HepG2 (cell line): ENCODE results near the gene IP6K3. TPM values are rescaled to one million over a fixed set of nuclear protein-coding genes. Genes with fewer than 3 reads are reported as not detected.

ENCODE experiments used
- AFF4 ChIP-seq: sonication (generic); formaldehyde crosslinking; IDR thresholded peaks from 2 replicates; pipeline ENCODE4 v1.4.0; 2020; ENCODE audit warnings: missing genetic modification reagents
- ATF3 ChIP-seq: sonication (generic); formaldehyde crosslinking; IDR thresholded peaks from 2 replicates; pipeline ENCODE4 v1.4.0; 2020; ENCODE audit warnings: missing genetic modification reagents
- BHLHE40 ChIP-seq: IDR thresholded peaks from 2 replicates; pipeline ENCODE4 v1.6.1; 2011; ENCODE audit warnings: low read length, improper control_type of control experiment
- BORCS8-MEF2B ChIP-seq: sonication (generic); formaldehyde crosslinking; IDR thresholded peaks from 2 replicates; pipeline ENCODE4 v1.8.0; 2022; ENCODE audit warnings: mild to moderate bottlenecking, missing genetic modification reagents
- BRCA1 ChIP-seq: sonication (generic); formaldehyde crosslinking; IDR thresholded peaks from 2 replicates; pipeline ENCODE4 v1.4.0; 2020; ENCODE audit warnings: missing genetic modification reagents
- FOSL1 ChIP-seq: sonication (generic); formaldehyde crosslinking; IDR thresholded peaks from 2 replicates; pipeline ENCODE4 v1.9.0; 2021; ENCODE audit warnings: missing genetic modification reagents, borderline replicate concordance
- GPBP1L1 ChIP-seq: sonication (generic); formaldehyde crosslinking; IDR thresholded peaks from 2 replicates; pipeline ENCODE4 v1.5.0; 2020; ENCODE audit warnings: mild to moderate bottlenecking, missing genetic modification reagents
- IKZF1 ChIP-seq: fragments of 450-650 bp; IDR thresholded peaks from 2 replicates; pipeline ENCODE4 v1.7.1; 2016
- JUN ChIP-seq: sonication (generic); formaldehyde crosslinking; IDR thresholded peaks from 2 replicates; pipeline ENCODE4 v1.4.0; 2020; ENCODE audit warnings: mild to moderate bottlenecking, missing genetic modification reagents
- MIER3 ChIP-seq: IDR thresholded peaks from 2 replicates; pipeline ENCODE4 v1.6.1; 2016; ENCODE audit warnings: missing compliant biosample characterization, borderline replicate concordance
- NR2F1 ChIP-seq, 2 experiments: fragments of 450-650 bp in 1 of 2; formaldehyde crosslinking in 1 of 2; IDR thresholded peaks; 2 replicates each; pipeline versions ENCODE4 v1.5.0 to v1.6.1; 2016 to 2020; ENCODE audit warnings: mild to moderate bottlenecking in 1 of 2, missing compliant biosample characterization in 1 of 2, missing genetic modification reagents in 1 of 2, moderate library complexity in 1 of 2
- RBM39 ChIP-seq: fragments of 200-400 bp; formaldehyde crosslinking; IDR thresholded peaks from one replicate; pipeline ENCODE4 v1.6.1; 2018; ENCODE audit warnings: antibody characterized with exemption, mild to moderate bottlenecking, low read depth, low read length; ENCODE audit not compliant: poor library complexity, severe bottlenecking
- RELA ChIP-seq: sonication (generic); formaldehyde crosslinking; IDR thresholded peaks from 2 replicates; pipeline ENCODE4 v1.4.0; 2020; ENCODE audit warnings: missing genetic modification reagents
- SUZ12 ChIP-seq: fragments of 150-350 bp; IDR thresholded peaks from 2 replicates; pipeline ENCODE4 v1.6.1; 2014; ENCODE audit warnings: low read depth, low read length
- TAF15 ChIP-seq: fragments of 200-400 bp; formaldehyde crosslinking; IDR thresholded peaks from one replicate; pipeline ENCODE4 v1.6.1; 2018; ENCODE audit warnings: mild to moderate bottlenecking, low read depth, low read length; ENCODE audit not compliant: poor library complexity, severe bottlenecking
- TBP ChIP-seq: sonication (generic); formaldehyde crosslinking; IDR thresholded peaks from 2 replicates; pipeline ENCODE4 v1.5.0; 2020; ENCODE audit warnings: missing genetic modification reagents
- TFAP4 ChIP-seq: sonication (generic); IDR thresholded peaks from 2 replicates; pipeline ENCODE4 v1.6.1; 2016; ENCODE audit warnings: low read depth, borderline replicate concordance
- ZFP36L2 ChIP-seq: sonication (generic); formaldehyde crosslinking; IDR thresholded peaks from 2 replicates; pipeline ENCODE4 v1.4.0; 2020; ENCODE audit warnings: missing genetic modification reagents
- ZNF160 ChIP-seq: sonication (generic); formaldehyde crosslinking; IDR thresholded peaks from 2 replicates; pipeline ENCODE4 v1.8.0; 2022; ENCODE audit warnings: mild to moderate bottlenecking, inconsistent platforms, missing genetic modification reagents
- ZNF274 ChIP-seq: sonication (generic); formaldehyde crosslinking; IDR thresholded peaks from 2 replicates; pipeline ENCODE4 v1.5.1; 2020; ENCODE audit warnings: mild to moderate bottlenecking, missing genetic modification reagents
- ZNF335 ChIP-seq: sonication (generic); formaldehyde crosslinking; IDR thresholded peaks from 2 replicates; pipeline ENCODE4 v1.4.0; 2020; ENCODE audit warnings: missing genetic modification reagents
- ZNF337 ChIP-seq: sonication (generic); formaldehyde crosslinking; IDR thresholded peaks from 2 replicates; pipeline ENCODE4 v1.5.1; 2020; ENCODE audit warnings: missing genetic modification reagents, low read depth, mild to moderate bottlenecking, borderline replicate concordance
- ZNF577 ChIP-seq: sonication (generic); formaldehyde crosslinking; IDR thresholded peaks from 2 replicates; pipeline ENCODE4 v1.4.0; 2020; ENCODE audit warnings: mild to moderate bottlenecking, low read depth, missing genetic modification reagents, borderline replicate concordance
- ZNF598 ChIP-seq: sonication (generic); formaldehyde crosslinking; IDR thresholded peaks from 2 replicates; pipeline ENCODE4 v1.5.1; 2020; ENCODE audit warnings: mild to moderate bottlenecking, missing genetic modification reagents, borderline replicate concordance
- polyA plus RNA-seq, 8 experiments: library from polyadenylated mRNA; depleted of rRNA in 3 of 8; stranded (reverse) in 7 of 8; unstranded in 1 of 8; fragments of >200 nt; fragmentation: Illumina TruSeq in 4 of 8; extraction: Trizol in 4 of 8; gene quantifications; 2 replicates each; pipeline versions ENCODE4 v1.2.1 to v1.2.3, GENCODE V29; 2011 to 2016; ENCODE audit warnings: low read depth in 4 of 8, missing spikeins in 1 of 8, mixed read lengths in 1 of 8; ENCODE audit not compliant: insufficient read depth in 1 of 8
- total RNA-seq, 5 experiments: library from RNA; depleted of rRNA; stranded (reverse); fragments of >200 nt; fragmentation: Illumina TruSeq; extraction: Trizol; gene quantifications; 2 replicates each; pipeline ENCODE4 v1.2.3, GENCODE V29; 2016; ENCODE audit warnings: low read depth in 1 of 5

Gene IP6K3
- total and polyA plus RNA-seq, 2 of the 13 experiments (the other 11 are each of a cell fraction or from before 2014, with no cell fraction given) = 0.11 to 0.18 TPM

- TF ChIP-seq RBM39 (peak; percentile 17), AFF4 (CRISPR knock-in tag) (no peak), ATF3 (CRISPR knock-in tag) (peak; percentile 52; the same call in 1 of the 2 replicates), JUN (CRISPR knock-in tag) (no peak), FOSL1 (CRISPR knock-in tag) (no peak), TAF15 (no peak), RELA (CRISPR knock-in tag) (no peak), GPBP1L1 (CRISPR knock-in tag) (no peak), ZNF577 (CRISPR knock-in tag) (no peak), ZNF160 (CRISPR knock-in tag) (0 out of 2 replicates have a peak, but pooled peaks have one; percentile 14), BORCS8-MEF2B (CRISPR knock-in tag) (0 out of 2 replicates have a peak, but pooled peaks have one; percentile 34), ZFP36L2 (CRISPR knock-in tag) (no peak), NR2F1 (CRISPR knock-in tag; IDR thresholded peaks at IDR 0.05) (no peak), BRCA1 (CRISPR knock-in tag) (no peak), TBP (no peak), SUZ12 (no peak), ZNF598 (CRISPR knock-in tag) (no peak), ZNF337 (CRISPR knock-in tag) (no peak), ZNF335 (CRISPR knock-in tag) (peak; percentile 86), TFAP4 (peak; percentile 84; the same call in 1 of the 2 replicates), MIER3 (CRISPR knock-in tag) (no peak), IKZF1 (no peak), BHLHE40 (no peak), ZNF274 (CRISPR knock-in tag) (0 out of 2 replicates have a peak, but pooled peaks have one; percentile 45)
Observed at GRCh38 chr6:33787954-33788693, 41.4 kb upstream of the IP6K3 start (continued).
